GM12864 (cell line): ENCODE results near the gene RCSD1.
"Not testable (repeated sequence)": the region's sequence is repeated elsewhere in the genome, so short reads cannot be mapped to it uniquely, and the experiment has no call there.

Experiments
- DNase-seq: peaks from one replicate; pipeline ENCODE4 v3.0.0-alpha.2; 2011; ENCODE audit warnings: low read depth
- H3K4me3 ChIP-seq: 2 replicates; pipeline ENCODE4 v1.5.1; 2011; ENCODE audit warnings: mild to moderate bottlenecking, low read depth, low read length, control low read depth
- TF ChIP-seq, protein P1 (sequence below): IDR thresholded peaks from 2 replicates; pipeline ENCODE4 v1.5.1; 2011; ENCODE audit warnings: low read depth, mild to moderate bottlenecking, moderate library complexity, low read length, control low read depth, inconsistent platforms; ENCODE audit errors: missing control alignments

Gene RCSD1

DNA sequence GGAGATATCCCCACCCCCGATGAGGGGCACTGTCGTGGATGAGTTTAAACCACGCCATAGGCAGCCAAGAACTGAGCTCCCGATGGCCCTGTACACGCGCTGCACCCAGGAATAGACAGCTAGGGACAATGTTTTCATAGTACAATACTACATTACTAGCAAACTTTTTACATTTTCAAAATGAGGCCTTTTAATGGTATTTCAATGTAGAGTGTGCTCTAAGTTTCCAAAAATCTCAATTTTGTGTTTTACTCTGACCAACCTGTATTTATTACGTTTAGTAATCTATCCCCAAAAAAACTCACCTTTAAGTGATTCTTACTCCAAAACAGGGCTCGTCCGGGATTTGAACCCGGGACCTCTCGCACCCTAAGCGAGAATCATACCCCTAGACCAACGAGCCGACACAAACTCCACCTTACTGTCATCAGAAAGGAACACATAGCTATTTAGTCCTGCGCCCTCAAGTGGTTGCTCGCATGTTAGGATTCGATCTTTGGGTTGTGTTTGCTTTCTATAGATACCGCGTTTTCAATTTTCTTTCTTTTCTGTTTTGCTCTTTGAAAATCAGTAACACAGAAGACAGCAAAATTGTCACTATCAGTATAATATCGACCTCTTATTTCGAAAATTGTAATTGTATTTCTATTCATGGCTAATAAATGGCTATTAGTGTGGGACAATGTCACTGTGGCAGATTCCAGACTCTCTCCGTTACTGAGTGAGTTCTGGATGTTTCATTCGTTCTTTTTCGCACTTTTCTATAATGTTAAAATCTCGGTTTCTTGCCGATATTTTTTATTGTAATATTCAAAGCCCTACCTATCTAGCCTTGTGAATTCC lies 85.3 kb downstream of the RCSD1 start:
- peak; percentile 79 for DNase-seq
- TF ChIP-seq, protein P1, sequence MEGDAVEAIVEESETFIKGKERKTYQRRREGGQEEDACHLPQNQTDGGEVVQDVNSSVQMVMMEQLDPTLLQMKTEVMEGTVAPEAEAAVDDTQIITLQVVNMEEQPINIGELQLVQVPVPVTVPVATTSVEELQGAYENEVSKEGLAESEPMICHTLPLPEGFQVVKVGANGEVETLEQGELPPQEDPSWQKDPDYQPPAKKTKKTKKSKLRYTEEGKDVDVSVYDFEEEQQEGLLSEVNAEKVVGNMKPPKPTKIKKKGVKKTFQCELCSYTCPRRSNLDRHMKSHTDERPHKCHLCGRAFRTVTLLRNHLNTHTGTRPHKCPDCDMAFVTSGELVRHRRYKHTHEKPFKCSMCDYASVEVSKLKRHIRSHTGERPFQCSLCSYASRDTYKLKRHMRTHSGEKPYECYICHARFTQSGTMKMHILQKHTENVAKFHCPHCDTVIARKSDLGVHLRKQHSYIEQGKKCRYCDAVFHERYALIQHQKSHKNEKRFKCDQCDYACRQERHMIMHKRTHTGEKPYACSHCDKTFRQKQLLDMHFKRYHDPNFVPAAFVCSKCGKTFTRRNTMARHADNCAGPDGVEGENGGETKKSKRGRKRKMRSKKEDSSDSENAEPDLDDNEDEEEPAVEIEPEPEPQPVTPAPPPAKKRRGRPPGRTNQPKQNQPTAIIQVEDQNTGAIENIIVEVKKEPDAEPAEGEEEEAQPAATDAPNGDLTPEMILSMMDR = peak; percentile 93

DNA sequence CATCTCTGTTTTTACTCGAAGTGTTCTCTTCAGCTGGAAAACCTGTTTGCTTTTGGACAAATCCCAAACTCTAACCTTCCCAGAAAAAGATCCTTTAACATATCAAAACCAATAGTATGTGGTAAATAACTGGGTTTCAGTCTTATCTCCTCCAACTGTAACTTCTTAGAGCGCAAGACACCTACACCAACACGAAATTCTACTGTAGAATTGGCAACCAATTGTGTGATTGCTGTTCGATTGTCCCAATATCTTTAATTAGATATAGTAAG lies 85.9 kb downstream of the RCSD1 start:
- no peak for DNase-seq
- H3K4me3 ChIP-seq = peak overlapping the region; percentile 77
- TF ChIP-seq, protein P1 = no peak

More for the DNA sequence above, 85.3 kb downstream of the RCSD1 start:
- peak overlapping the region; percentile 95 for H3K4me3 ChIP-seq

DNA sequence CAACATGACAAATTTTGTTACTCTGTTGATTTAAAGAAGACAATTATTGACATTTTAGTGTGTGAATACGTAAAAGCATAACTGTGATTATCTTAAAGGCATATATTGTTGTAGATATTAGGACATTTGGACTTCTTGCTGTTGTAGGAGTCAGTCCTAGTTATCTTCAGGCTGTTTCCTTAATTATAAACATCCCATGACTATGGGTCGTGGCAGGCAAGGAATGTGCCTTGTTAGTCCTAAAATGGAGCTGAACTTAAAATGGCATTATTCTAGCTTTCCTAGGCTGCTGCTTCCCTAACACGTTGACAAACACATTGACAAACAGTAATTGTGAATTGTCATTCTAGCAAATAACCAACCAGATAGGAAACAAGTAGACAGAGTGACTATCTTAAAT lies 87.3 kb downstream of the RCSD1 start:
- TF ChIP-seq, protein P1 = no peak
- no peak overlapping the region for H3K4me3 ChIP-seq

DNA sequence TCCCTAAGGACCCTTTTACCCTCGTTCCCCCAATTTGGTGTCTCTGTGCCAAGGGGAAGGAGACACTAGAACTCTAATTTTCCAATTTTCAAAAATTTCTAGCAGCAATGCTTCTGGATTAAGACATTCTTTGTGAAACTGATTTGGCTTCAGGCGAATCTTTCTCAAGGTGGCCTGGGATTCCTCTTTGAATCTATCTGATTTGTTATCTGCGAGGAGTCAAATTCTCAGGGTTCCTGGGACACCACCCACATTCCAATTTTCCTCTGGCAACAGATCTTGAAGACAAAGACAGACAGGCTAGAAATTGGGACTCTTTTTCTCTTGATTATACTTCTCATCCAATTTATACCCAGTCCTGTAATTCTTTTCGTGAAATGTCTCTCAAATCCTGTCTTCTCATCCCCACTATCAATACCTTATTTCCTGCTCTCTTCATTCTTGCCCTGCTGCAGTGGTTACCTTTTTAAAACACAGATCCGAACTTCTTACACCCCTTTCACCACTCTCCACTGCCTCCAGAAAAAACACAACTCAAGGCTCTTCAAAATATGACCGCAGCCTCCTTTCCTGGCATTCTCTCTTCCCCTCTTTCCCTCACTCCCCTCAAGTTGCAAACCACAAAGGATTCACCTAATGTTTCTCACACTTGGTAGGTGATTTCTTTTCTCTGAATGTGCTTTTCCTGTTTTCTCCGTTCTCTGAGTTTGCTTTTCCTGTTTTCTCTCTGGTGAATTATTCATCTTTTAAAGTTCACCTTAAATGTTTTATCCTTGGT lies 89.1 kb downstream of the RCSD1 start:
- TF ChIP-seq, protein P1 = no peak
- peak overlapping the region; percentile 31; the same call in 1 of the 2 replicates for H3K4me3 ChIP-seq
- no peak for DNase-seq

More for the DNA sequence above, 87.3 kb downstream of the RCSD1 start:
- no peak for DNase-seq

DNA sequence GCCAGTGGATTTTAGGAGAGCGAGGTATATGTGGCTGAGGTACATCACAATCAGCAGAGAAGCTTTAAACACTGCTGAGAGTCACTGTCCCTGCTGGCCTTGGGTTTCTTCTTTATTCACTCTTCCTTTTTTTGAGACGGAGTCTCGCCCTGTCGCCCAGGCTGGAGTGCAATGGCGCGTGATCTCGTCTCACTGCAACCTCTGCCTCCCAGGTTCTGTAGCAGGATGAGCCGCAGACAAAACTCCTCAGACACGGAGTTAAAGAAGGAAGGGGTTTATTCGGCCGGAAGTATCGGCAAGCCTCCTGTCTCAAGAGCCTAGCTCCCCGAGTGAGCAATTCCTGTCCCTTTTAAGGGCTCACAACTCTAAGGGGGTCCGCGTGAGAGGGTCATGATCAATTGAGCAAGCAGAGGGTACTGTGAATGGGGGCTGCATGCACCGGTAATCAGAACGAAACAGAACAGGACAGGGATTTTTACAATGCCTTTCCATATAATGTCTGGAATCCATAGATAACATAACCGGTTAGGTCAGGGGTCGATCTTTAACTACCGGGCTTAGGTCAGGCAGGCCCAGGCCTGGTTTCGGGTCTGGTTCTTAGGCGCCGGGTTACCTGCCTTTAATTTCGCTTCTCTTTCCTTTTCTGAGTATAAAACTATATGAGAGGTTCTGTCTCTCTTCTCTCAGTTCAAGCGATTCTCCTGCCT lies 89.8 kb downstream of the RCSD1 start:
- DNase-seq = not testable (repeated sequence)
- peak overlapping the region; percentile 31 for H3K4me3 ChIP-seq

DNA sequence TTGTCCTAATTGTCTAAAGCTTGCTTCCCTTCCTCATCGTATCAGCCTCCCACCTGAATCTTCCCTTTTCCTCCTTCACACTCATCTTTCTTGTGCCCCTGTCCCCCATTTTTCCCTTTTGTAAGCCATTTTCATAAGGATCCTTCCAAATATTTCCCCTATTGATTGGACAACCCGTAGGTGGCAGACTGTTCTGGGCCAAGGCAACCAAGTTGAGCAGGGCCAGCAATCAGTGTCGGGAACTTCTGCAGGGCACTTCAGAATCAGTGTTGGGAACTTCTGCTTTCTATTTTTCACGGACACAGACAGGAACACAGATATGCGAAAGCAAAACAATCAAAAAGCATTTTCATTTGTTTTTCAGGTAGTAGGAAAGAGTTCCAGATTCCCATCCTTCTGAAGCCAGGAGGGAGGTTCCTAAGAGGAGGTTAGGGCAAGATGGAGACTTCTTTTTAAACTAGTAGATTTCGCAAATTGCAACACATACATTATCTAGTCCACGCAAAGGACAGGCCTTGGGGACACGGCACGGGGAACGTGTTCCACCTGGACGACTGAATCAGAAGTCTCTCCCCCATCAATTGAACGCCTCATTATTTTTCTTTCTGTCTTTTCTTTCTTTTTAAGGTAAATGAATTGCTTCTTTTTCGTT lies 91.1 kb downstream of the RCSD1 start:
- DNase-seq = no peak
- peak overlapping the region; percentile 99 for H3K4me3 ChIP-seq
- TF ChIP-seq, protein P1 = peak; percentile 14
